ENCODE measurements around the gene SRD5A2. TPM values are rescaled to one million over a fixed set of nuclear protein-coding genes. Genes with fewer than 3 reads are reported as not detected.

SRD5A2 gene
- total RNA-seq, 1 experiment from 2014 or later, result not detected

- Histone ChIP-seq H3K4me2 (ENCODE audit: low read length) (no peak overlapping the region), H3K9me2 (ENCODE audit: insufficient read depth) (no peaks in the 10 kb centered on the region), H3K9ac (ENCODE audit: low read length) (no peak overlapping the region), H3K27me3 (ENCODE audit: insufficient read depth, low read length) (no peaks in the 10 kb centered on the region), H3K4me1 (ENCODE audit: control insufficient read depth in 1 of 2, insufficient read depth in 2 of 2, low read length in 2 of 2) (no peaks in the 10 kb centered on the region), H3K36me3 (ENCODE audit: control insufficient read depth in 1 of 2, insufficient read depth in 2 of 2, low read length in 2 of 2) (no peaks in the 10 kb centered on the region), H3K27ac (ENCODE audit: low read depth, low read length) (no peak overlapping the region), H4K20me1 (ENCODE audit: insufficient read depth) (no peaks in the 10 kb centered on the region), H3K4me3 (replicated peaks in 1 of 2; ENCODE audit: low read depth in 1 of 2, low read length in 2 of 2) (no peak overlapping the region), H3K9me3 (ENCODE audit: control insufficient read depth in 1 of 2, insufficient read depth in 1 of 2, low read depth in 1 of 2, low read length in 2 of 2) (no peaks in the 10 kb centered on the region), H3K79me2 (ENCODE audit: insufficient read depth, low read length) (no peaks in the 10 kb centered on the region), H2AFZ (ENCODE audit: low read depth, low read length, poor library complexity, severe bottlenecking) (no peak overlapping the region)
- intact Hi-C loops (cut with micrococcal nuclease), result no loop called here
- CTCF ChIA-PET, result no interaction called here
- RAD21 ChIA-PET (ENCODE audit: low non-redundant PET in 1 of 2, low total read pairs in 2 of 2, uncharacterized antibody in 2 of 2, unreplicated experiment in 2 of 2), result no interaction called here
- ATAC-seq (no peak), DNase-seq (ENCODE audit: low read depth, low spot score) (no peak)
- POLR2A ChIA-PET, result no interaction called here
- BruUV-seq (replicated peaks), result no TSS peak
- TF ChIP-seq POLR2AphosphoS5 (IDR thresholded peaks at IDR 0.05; ENCODE audit: low read depth, low read length), result no peak
- TF ChIP-seq CBX3 (IDR thresholded peaks at IDR 0.05; ENCODE audit: low read depth), result no peak
- TF ChIP-seq SRF (IDR thresholded peaks at IDR 0.05; ENCODE audit: low read depth), result no peak
- no peak for TF ChIP-seq REST (IDR thresholded peaks at IDR 0.05; ENCODE audit: low read depth)
- no peak for TF ChIP-seq CEBPB (IDR thresholded peaks at IDR 0.05; ENCODE audit: low read depth)
- TF ChIP-seq MAX (IDR thresholded peaks at IDR 0.05), result no peak
- no peak for TF ChIP-seq YY1 (IDR thresholded peaks at IDR 0.05; ENCODE audit: extremely low read depth, insufficient replicate concordance, low read depth, low read length)
- TF ChIP-seq ZNF274 (IDR thresholded peaks at IDR 0.05; ENCODE audit: low read depth, low read length), result no peak
These were observed 38.9 kb downstream of the SRD5A2 start for GRCh38 chr2:31541853-31542252.

Data from HCT116 (cell line).